ENCODE measurements around the gene HSD17B2. TPM values are rescaled to one million over a fixed set of nuclear protein-coding genes. Genes with fewer than 3 reads are reported as not detected.

The HSD17B2 gene
- total and polyA plus RNA-seq, 2 donors from 2014 or later, result 0.79 to 1.8 TPM

DNA sequence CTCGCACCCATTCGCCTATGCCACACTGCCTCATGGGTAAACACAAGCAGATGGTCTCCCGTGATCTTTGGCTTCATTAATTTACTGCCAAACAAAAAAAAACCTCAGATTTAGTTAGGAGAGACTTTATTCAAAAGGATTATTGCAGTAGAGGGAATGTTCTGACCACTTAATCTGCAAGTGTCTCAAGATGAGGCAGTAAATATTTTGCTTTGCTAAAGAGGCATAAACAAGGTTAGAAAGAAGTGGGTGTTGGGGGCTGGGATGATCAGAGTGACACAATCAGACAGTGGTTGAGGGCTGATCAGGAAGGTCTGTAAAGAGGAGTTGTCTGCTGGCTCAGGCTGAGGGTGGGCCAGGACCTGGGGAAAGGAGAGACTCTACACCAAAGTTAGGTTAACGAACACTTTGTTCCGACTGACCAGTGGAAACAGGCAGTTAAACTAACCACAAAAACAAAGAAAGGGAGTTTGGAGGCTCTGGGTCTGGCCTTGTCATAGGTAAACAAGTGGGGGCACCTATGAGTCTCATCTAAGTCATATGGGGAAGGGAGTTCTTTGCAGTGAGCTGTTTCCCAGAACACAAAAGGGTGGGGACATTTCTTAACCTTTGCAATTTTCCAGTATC lies 28.5 kb downstream of the HSD17B2 start:
- no peaks in the 10 kb centered on the region for H3K36me3 ChIP-seq (ENCODE audit: control insufficient read depth in 2 of 3, insufficient read depth in 3 of 3, low read length in 3 of 3)
- H3K9me3 ChIP-seq (ENCODE audit: control insufficient read depth in 2 of 3, insufficient read depth in 1 of 3, low read length in 3 of 3), result no peaks in the 10 kb centered on the region
- no peak for FAIRE-seq
- no peak overlapping the region for H3K9ac ChIP-seq (ENCODE audit: low read length in 3 of 3)
- H3K27me3 ChIP-seq (ENCODE audit: control insufficient read depth, insufficient read depth, low read length), result no peaks in the 10 kb centered on the region
- H3K27ac ChIP-seq (ENCODE audit: low read depth in 2 of 2, low read length in 2 of 2), result no peak overlapping the region
- H3K4me3 ChIP-seq (ENCODE audit: low read length in 3 of 3), result no peak overlapping the region
- TF ChIP-seq, protein P1, sequence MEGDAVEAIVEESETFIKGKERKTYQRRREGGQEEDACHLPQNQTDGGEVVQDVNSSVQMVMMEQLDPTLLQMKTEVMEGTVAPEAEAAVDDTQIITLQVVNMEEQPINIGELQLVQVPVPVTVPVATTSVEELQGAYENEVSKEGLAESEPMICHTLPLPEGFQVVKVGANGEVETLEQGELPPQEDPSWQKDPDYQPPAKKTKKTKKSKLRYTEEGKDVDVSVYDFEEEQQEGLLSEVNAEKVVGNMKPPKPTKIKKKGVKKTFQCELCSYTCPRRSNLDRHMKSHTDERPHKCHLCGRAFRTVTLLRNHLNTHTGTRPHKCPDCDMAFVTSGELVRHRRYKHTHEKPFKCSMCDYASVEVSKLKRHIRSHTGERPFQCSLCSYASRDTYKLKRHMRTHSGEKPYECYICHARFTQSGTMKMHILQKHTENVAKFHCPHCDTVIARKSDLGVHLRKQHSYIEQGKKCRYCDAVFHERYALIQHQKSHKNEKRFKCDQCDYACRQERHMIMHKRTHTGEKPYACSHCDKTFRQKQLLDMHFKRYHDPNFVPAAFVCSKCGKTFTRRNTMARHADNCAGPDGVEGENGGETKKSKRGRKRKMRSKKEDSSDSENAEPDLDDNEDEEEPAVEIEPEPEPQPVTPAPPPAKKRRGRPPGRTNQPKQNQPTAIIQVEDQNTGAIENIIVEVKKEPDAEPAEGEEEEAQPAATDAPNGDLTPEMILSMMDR (IDR thresholded peaks at IDR 0.05; ENCODE audit: borderline replicate concordance, extremely low read depth, insufficient read depth), result no peak
- intact Hi-C loops (cut with DNase I), result no loop called here
- H3K4me1 ChIP-seq (ENCODE audit: control insufficient read depth in 2 of 3, insufficient read depth in 2 of 3, low read depth in 1 of 3, low read length in 3 of 3), result no peaks in the 10 kb centered on the region
- DNase-seq, result no peak

DNA sequence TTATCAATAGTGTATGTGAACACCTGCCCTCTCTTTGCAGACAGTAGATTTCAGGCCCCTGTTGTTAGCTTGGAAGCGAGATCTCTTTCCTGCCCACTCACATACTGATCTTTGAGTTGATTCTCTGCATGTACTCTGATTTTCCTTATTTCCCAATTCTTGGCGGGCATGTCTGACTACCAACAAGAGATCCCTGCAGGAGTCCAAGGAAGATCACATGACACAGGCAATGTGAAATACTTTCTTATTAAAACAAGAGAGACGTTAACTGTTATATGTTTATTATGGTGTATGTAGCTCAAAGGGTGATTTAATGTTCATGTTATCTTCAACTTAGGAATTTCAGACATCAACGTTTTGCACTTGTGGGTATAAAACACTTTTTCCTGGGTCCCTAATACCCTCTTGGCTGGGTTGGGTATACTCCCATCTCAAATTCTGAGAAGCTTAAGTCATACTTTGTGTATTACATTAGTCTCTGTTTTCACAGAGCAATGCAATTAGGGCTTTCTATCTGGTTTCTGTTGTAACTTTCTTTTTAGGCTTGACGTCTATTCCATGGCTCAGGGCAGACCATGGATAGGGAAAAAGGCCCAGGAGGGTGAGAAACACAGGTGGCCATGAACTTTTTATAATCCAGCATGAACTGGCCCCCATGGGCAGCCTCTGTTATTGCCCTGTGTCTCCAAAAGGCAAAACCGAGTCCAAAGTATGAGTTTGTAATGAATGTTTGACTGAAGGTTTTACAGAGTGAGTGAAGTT lies 32.2 kb downstream of the HSD17B2 start:
- FAIRE-seq (no peak), DNase-seq (no peak)
- TF ChIP-seq, protein P1 (IDR thresholded peaks at IDR 0.05; ENCODE audit: borderline replicate concordance, extremely low read depth, insufficient read depth), result no peak
- Histone ChIP-seq H3K36me3 (ENCODE audit: control insufficient read depth in 2 of 3, insufficient read depth in 3 of 3, low read length in 3 of 3) (no peaks in the 10 kb centered on the region), H3K9me3 (ENCODE audit: control insufficient read depth in 2 of 3, insufficient read depth in 1 of 3, low read length in 3 of 3) (no peaks in the 10 kb centered on the region), H3K27ac (ENCODE audit: low read depth in 2 of 2, low read length in 2 of 2) (no peak overlapping the region), H3K4me3 (ENCODE audit: low read length in 3 of 3) (no peak overlapping the region), H3K27me3 (ENCODE audit: control insufficient read depth, insufficient read depth, low read length) (no peaks in the 10 kb centered on the region), H3K9ac (ENCODE audit: low read length in 3 of 3) (no peak overlapping the region), H3K4me1 (ENCODE audit: control insufficient read depth in 2 of 3, insufficient read depth in 2 of 3, low read depth in 1 of 3, low read length in 3 of 3) (no peaks in the 10 kb centered on the region)
- intact Hi-C loops (cut with DNase I), result no loop called here

DNA sequence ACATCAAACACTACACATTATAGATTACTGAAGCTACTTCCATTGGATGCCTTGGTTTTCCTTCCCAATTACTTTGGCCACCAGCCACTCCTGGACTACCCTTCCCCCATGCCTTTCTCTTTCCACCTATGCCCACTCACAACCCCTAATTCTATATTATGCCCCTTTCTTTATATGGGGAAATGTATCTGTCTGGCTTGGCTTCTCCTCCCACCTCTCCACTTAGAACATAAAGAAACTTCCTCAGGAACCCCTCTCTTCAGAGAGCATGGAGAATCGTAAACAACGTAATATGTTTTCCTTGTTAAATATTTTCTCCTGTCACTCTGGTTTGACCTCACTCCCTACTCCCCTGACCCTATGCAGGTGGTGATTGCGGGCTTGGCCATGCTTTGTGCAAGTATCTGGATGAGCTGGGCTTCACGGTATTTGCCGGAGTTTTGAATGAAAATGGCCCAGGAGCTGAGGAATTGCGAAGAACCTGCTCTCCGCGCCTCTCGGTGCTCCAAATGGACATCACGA lies 32.8 kb downstream of the HSD17B2 start:
- no peak for FAIRE-seq
- H3K27ac ChIP-seq (ENCODE audit: low read depth in 2 of 2, low read length in 2 of 2), result no peak overlapping the region
- no peaks in the 10 kb centered on the region for H3K27me3 ChIP-seq (ENCODE audit: control insufficient read depth, insufficient read depth, low read length)
- H3K9ac ChIP-seq (ENCODE audit: low read length in 3 of 3), result no peak overlapping the region
- no peaks in the 10 kb centered on the region for H3K4me1 ChIP-seq (ENCODE audit: control insufficient read depth in 2 of 3, insufficient read depth in 2 of 3, low read depth in 1 of 3, low read length in 3 of 3)
- H3K36me3 ChIP-seq (ENCODE audit: control insufficient read depth in 2 of 3, insufficient read depth in 3 of 3, low read length in 3 of 3), result no peaks in the 10 kb centered on the region
- H3K4me3 ChIP-seq (ENCODE audit: low read length in 3 of 3), result no peak overlapping the region
- H3K9me3 ChIP-seq (ENCODE audit: control insufficient read depth in 2 of 3, insufficient read depth in 1 of 3, low read length in 3 of 3), result no peaks in the 10 kb centered on the region
- intact Hi-C loops (cut with DNase I), result no loop called here
- DNase-seq, result no peak
- TF ChIP-seq, protein P1 (IDR thresholded peaks at IDR 0.05; ENCODE audit: borderline replicate concordance, extremely low read depth, insufficient read depth), result no peak

All from kidney (tissue), 14 donors.